Endothelial cell of umbilical vein (primary cell): ENCODE results near the gene CPZ. TPM values are rescaled to one million over a fixed set of nuclear protein-coding genes. Genes with fewer than 3 reads are reported as not detected.

Experiments
- BruUV-seq: library from RNA; stranded (reverse); fragments of 400-500 nt; replicated peaks from 2 replicates; lab custom pipeline; 2021; lab: Mats Ljungman, UMichigan
- CTCF ChIA-PET: fragments of 300-600, 350-600 bp; sonication (Branson Sonifier 250); formaldehyde crosslinking; loops from one replicate; lab custom pipeline; 2021; ENCODE audit warnings: antibody characterized with exemption, inconsistent platforms; lab: Charles Lee
- POLR2A ChIA-PET: fragments of 300-600, 350-600 bp; sonication (Branson Sonifier 250); formaldehyde crosslinking; loops from one replicate; lab custom pipeline; 2021; ENCODE audit warnings: antibody characterized with exemption, inconsistent platforms; lab: Charles Lee
- DNase-seq: peaks from one replicate; pipeline ENCODE4 v3.0.0-alpha.2; 2011; ENCODE audit warnings: low read depth, low spot score
- FAIRE-seq: peaks from 2 replicates; lab custom pipeline; 2011; peaks lifted over from hg19 to GRCh38; lab: Jason Lieb, UNC
- H2AFZ ChIP-seq: 2 replicates; pipeline ENCODE4 v1.6.0; 2012; ENCODE audit warnings: low read depth, low read length, control low read depth, inconsistent platforms
- H3K27ac ChIP-seq: 2 replicates; pipeline ENCODE4 v1.5.1; 2011; ENCODE audit warnings: low read depth, mild to moderate bottlenecking, control low read depth, low read length, moderate library complexity; ENCODE audit not compliant: insufficient read depth
- H3K27me3 ChIP-seq, 2 experiments: 2 replicates each; pipeline versions ENCODE4 v1.6.0 to v1.6.1; 2011; ENCODE audit warnings: low read length in 2 of 2, mixed read lengths in 1 of 2; ENCODE audit not compliant: control insufficient read depth in 2 of 2, insufficient read depth in 2 of 2
- H3K36me3 ChIP-seq, 2 experiments: 2 replicates in 1 of 2; 3 replicates in 1 of 2; pipeline ENCODE4 v1.5.1; 2011; ENCODE audit warnings: low read length in 2 of 2, mild to moderate bottlenecking in 1 of 2, moderate library complexity in 1 of 2; ENCODE audit not compliant: control insufficient read depth in 2 of 2, insufficient read depth in 2 of 2; ENCODE audit errors: extremely low read depth in 1 of 2
- H3K4me1 ChIP-seq: 3 replicates; pipeline ENCODE4 v1.5.1; 2011; ENCODE audit warnings: mild to moderate bottlenecking, low read length; ENCODE audit not compliant: control insufficient read depth, insufficient read depth; ENCODE audit errors: extremely low read depth
- H3K4me2 ChIP-seq: 2 replicates; pipeline ENCODE4 v1.6.1; 2011; ENCODE audit warnings: low read length, control low read depth, mixed read lengths; ENCODE audit not compliant: insufficient read depth
- H3K4me3 ChIP-seq, 3 experiments: fragments of 200-600 bp in 1 of 3; sonication (generic), shearing (Covaris generic) in 1 of 3; replicated peaks in 1 of 3; 2 replicates each; pipeline ENCODE4 v1.5.1; 2011 to 2016; ENCODE audit warnings: control low read depth in 3 of 3, low read length in 3 of 3, mild to moderate bottlenecking in 2 of 3, inconsistent platforms in 1 of 3, low read depth in 1 of 3, moderate library complexity in 1 of 3; ENCODE audit not compliant: insufficient read depth in 1 of 3
- H3K79me2 ChIP-seq: 2 replicates; pipeline ENCODE4 v1.6.0; 2012; ENCODE audit warnings: low read length, inconsistent platforms; ENCODE audit not compliant: control insufficient read depth, insufficient read depth
- H3K9ac ChIP-seq: replicated peaks from 2 replicates; pipeline ENCODE3; 2011; ENCODE audit warnings: low read length, control low read depth; ENCODE audit not compliant: insufficient read depth; ENCODE audit errors: extremely low read depth
- H3K9me1 ChIP-seq: replicated peaks from 3 replicates; pipeline ENCODE4 v1.6.0; 2011; ENCODE audit warnings: mild to moderate bottlenecking, low read length; ENCODE audit not compliant: control insufficient read depth, insufficient read depth; ENCODE audit errors: extremely low read depth
- H3K9me3 ChIP-seq: replicated peaks from 2 replicates; pipeline ENCODE4 v1.5.1; 2012; ENCODE audit warnings: low read length, inconsistent platforms; ENCODE audit not compliant: control insufficient read depth, insufficient read depth
- H4K20me1 ChIP-seq: replicated peaks from 2 replicates; pipeline ENCODE3; 2011; ENCODE audit warnings: mild to moderate bottlenecking, low read length; ENCODE audit not compliant: control insufficient read depth, insufficient read depth; ENCODE audit errors: extremely low read depth
- CTCF ChIP-seq, 2 donors: IDR thresholded peaks; 1 replicate in 1 of 2; 2 replicates in 1 of 2; pipeline ENCODE4 v1.5.1; 2011; ENCODE audit warnings: low read length in 2 of 2, mild to moderate bottlenecking in 2 of 2, moderate library complexity in 2 of 2, control low read depth in 1 of 2, inconsistent platforms in 1 of 2, low read depth in 1 of 2; ENCODE audit not compliant: insufficient read depth in 1 of 2; ENCODE audit errors: extremely low read depth in 1 of 2
- EZH2 ChIP-seq: IDR thresholded peaks from 2 replicates; pipeline ENCODE4 v1.6.1; 2012; ENCODE audit warnings: borderline replicate concordance, low read depth, mild to moderate bottlenecking, moderate library complexity, low read length, inconsistent platforms; ENCODE audit not compliant: severe bottlenecking
- FOS ChIP-seq: IDR thresholded peaks from 2 replicates; pipeline ENCODE4 v1.6.1; 2011; ENCODE audit warnings: mild to moderate bottlenecking, low read length, moderate library complexity, borderline replicate concordance; ENCODE audit not compliant: insufficient read depth
- GATA2 ChIP-seq: IDR thresholded peaks from 2 replicates; pipeline ENCODE4 v1.7.0; 2011; ENCODE audit warnings: low read depth, mild to moderate bottlenecking, moderate library complexity, mixed read lengths, low read length; ENCODE audit not compliant: insufficient read length, insufficient read depth
- JUN ChIP-seq: IDR thresholded peaks from 2 replicates; pipeline ENCODE4 v1.6.1; 2011; ENCODE audit warnings: borderline replicate concordance, low read depth; ENCODE audit not compliant: insufficient read length, insufficient read depth
- MAX ChIP-seq: IDR thresholded peaks from 2 replicates; pipeline ENCODE4 v1.6.1; 2011; ENCODE audit not compliant: insufficient read depth, insufficient read length
- MYC ChIP-seq: IDR thresholded peaks from one replicate; pipeline ENCODE4 v1.6.1; 2011; ENCODE audit warnings: mild to moderate bottlenecking, low read depth, low read length
- POLR2A ChIP-seq: IDR thresholded peaks from 2 replicates; pipeline ENCODE4 v1.6.1; 2012; ENCODE audit warnings: low read depth, mild to moderate bottlenecking, control low read depth, low read length
- POLR2AphosphoS5 ChIP-seq: IDR thresholded peaks from 2 replicates; pipeline ENCODE4 v1.6.1; 2012; ENCODE audit warnings: low read depth, mild to moderate bottlenecking, control low read depth, low read length, moderate library complexity; ENCODE audit not compliant: insufficient read depth
- dilution Hi-C: fragments of 300-500 bp; cut with MboI; formaldehyde crosslinking; loops from one replicate; pipeline ENCODE4 v1.15.0; 2019; ENCODE audit warnings: low sequenced_read_pairs; ENCODE audit not compliant: extremely low pct_ligation_motif_present
- intact Hi-C: fragments of 100-400 bp; cut with micrococcal nuclease; formaldehyde crosslinking; loops from one replicate; pipeline ENCODE4 v1.10.0; 2022
- polyA plus RNA-seq, 4 experiments: library from polyadenylated mRNA; depleted of rRNA in 3 of 4; stranded (reverse) in 3 of 4; unstranded in 1 of 4; fragments of >200 nt; gene quantifications; 2 replicates each; pipeline versions ENCODE4 v1.2.1 to v1.2.3, GENCODE V29; 2011 to 2012; ENCODE audit warnings: missing spikeins in 1 of 4
- total RNA-seq: library from RNA; stranded (reverse); gene quantifications from 2 replicates; pipeline ENCODE4 v1.2.3, GENCODE V29; 2021

The CPZ gene
- total and polyA plus RNA-seq, 2 donors (not counting 3 experiments of a cell fraction or from before 2014, with no cell fraction given), result not detected

- Histone ChIP-seq H3K9ac (no peak overlapping the region), H3K27me3 (no peaks in the 10 kb centered on the region), H4K20me1 (no peaks in the 10 kb centered on the region), H3K27ac (no peak overlapping the region), H3K36me3 (no peaks in the 10 kb centered on the region), H2AFZ (no peak overlapping the region), H3K4me2 (no peak overlapping the region), H3K4me3 (no peak overlapping the region), H3K9me1 (no peaks in the 10 kb centered on the region), H3K4me1 (no peaks in the 10 kb centered on the region), H3K9me3 (no peaks in the 10 kb centered on the region), H3K79me2 (no peaks in the 10 kb centered on the region)
- TF ChIP-seq MYC (no peak), POLR2AphosphoS5 (no peak)
- FAIRE-seq (no peak), DNase-seq (no peak)
- intact Hi-C loops (no loop called here), dilution Hi-C loops (no loop called here)
- CTCF ChIA-PET, result no interaction called here
- no TSS peak for BruUV-seq
- POLR2A ChIA-PET, result no interaction called here
Measured at GRCh38 chr4:8542776-8543525, 49.6 kb upstream of the CPZ start.

- H3K9me1 ChIP-seq, result no peaks in the 10 kb centered on the region
- H4K20me1 ChIP-seq, result no peaks in the 10 kb centered on the region
- no peaks in the 10 kb centered on the region for H3K27me3 ChIP-seq
- H3K9ac ChIP-seq, result no peak overlapping the region
- ChIA-PET CTCF (no interaction called here), POLR2A (no interaction called here)
- H3K9me3 ChIP-seq, result no peaks in the 10 kb centered on the region
- no peak overlapping the region for H3K4me2 ChIP-seq
- BruUV-seq, result no TSS peak
- no peaks in the 10 kb centered on the region for H3K4me1 ChIP-seq
- intact Hi-C loops (no loop called here), dilution Hi-C loops (no loop called here)
- no peaks in the 10 kb centered on the region for H3K79me2 ChIP-seq
- no peak overlapping the region for H2AFZ ChIP-seq
- H3K27ac ChIP-seq, result no peak overlapping the region
- H3K36me3 ChIP-seq, result no peaks in the 10 kb centered on the region
- DNase-seq (no peak), FAIRE-seq (no peak)
- TF ChIP-seq MAX (no peak), FOS (no peak), EZH2 (no peak), MYC (no peak), GATA2 (no peak), POLR2AphosphoS5 (no peak), CTCF (IDR thresholded peaks at IDR 0.05; ENCODE audit: extremely low read depth in 1 of 2, insufficient read depth in 1 of 2, low read depth in 1 of 2, low read length in 2 of 2) (no peak), POLR2A (no peak), JUN (no peak)
- no peak overlapping the region for H3K4me3 ChIP-seq
Measured at GRCh38 chr4:8543623-8544022, 48.9 kb upstream of the CPZ start.
